Spinal cord (tissue), 10 donors: ENCODE results near the gene ZNF91. TPM values are rescaled to one million over a fixed set of nuclear protein-coding genes. Genes with fewer than 3 reads are reported as not detected.
"Not testable (repeated sequence)": the region's sequence is repeated elsewhere in the genome, so short reads cannot be mapped to it uniquely, and the experiment has no call there.

Experiments
- DNase-seq, 6 donors: peaks; one replicate each; pipeline versions ENCODE4 v3.0.0 to v3.0.0-alpha.2; 2013 to 2015; ENCODE audit warnings: low spot score in 6 of 6, low read depth in 4 of 6
- H3K27ac ChIP-seq: one replicate; pipeline ENCODE4 v1.5.1; 2013; ENCODE audit warnings: low read depth, low read length, control low read depth
- H3K27me3 ChIP-seq: one replicate; pipeline ENCODE4 v1.6.1; 2013; ENCODE audit warnings: low read length; ENCODE audit not compliant: control insufficient read depth, insufficient read depth
- H3K36me3 ChIP-seq: one replicate; pipeline ENCODE4 v1.6.1; 2013; ENCODE audit warnings: low read length; ENCODE audit not compliant: control insufficient read depth, insufficient read depth
- H3K4me1 ChIP-seq: one replicate; pipeline ENCODE4 v1.6.1; 2013; ENCODE audit warnings: low read length; ENCODE audit not compliant: control insufficient read depth, insufficient read depth
- H3K4me3 ChIP-seq: one replicate; pipeline ENCODE4 v1.5.1; 2013; ENCODE audit warnings: low read depth, low read length, control low read depth
- H3K9me3 ChIP-seq: one replicate; pipeline ENCODE4 v1.6.1; 2013; ENCODE audit warnings: low read length; ENCODE audit not compliant: control insufficient read depth, insufficient read depth
- WGBS: methylation state at CpG from one replicate; pipeline ENCODE4 v1.1.5; 2013; ENCODE audit warnings: missing lambda C conversion rate; ENCODE audit not compliant: insufficient coverage; 5-methylcytosine and 5-hydroxymethylcytosine counted together
- polyA plus RNA-seq, 2 donors: library from polyadenylated mRNA; unstranded; fragments of 120-200 nt; gene quantifications; one replicate each; pipeline ENCODE4 v1.2.1, GENCODE V29; 2013; ENCODE audit not compliant: insufficient read length in 2 of 2
- total RNA-seq, 2 donors: library from RNA; depleted of rRNA in 1 of 2; stranded (reverse); fragments of 120-200 nt in 1 of 2; fragments of >200 nt in 1 of 2; gene quantifications; one replicate each; pipeline versions ENCODE4 v1.2.3 to v1.2.4, GENCODE V29; 2013 to 2014
- donor health status: healthy.

ZNF91 gene
- total and polyA plus RNA-seq, 4 donors, result 51.6 to 147 (median 84.3) TPM

- Histone ChIP-seq H3K27ac (no peak overlapping the region), H3K36me3 (no peaks in the 10 kb centered on the region), H3K9me3 (no peaks in the 10 kb centered on the region), H3K4me3 (no peak overlapping the region), H3K4me1 (no peaks in the 10 kb centered on the region), H3K27me3 (no peaks in the 10 kb centered on the region)
- 92% methylated on average over 2 of the region's 3 CpGs for WGBS
- no peak for DNase-seq
Measured at GRCh38 chr19:23403052-23403451, 7.8 kb upstream of the ZNF91 start.

- 100% methylated on average over 2 of the region's 2 CpGs for WGBS
- Histone ChIP-seq H3K9me3 (no peaks in the 10 kb centered on the region), H3K4me1 (no peaks in the 10 kb centered on the region), H3K27me3 (no peaks in the 10 kb centered on the region), H3K4me3 (no peak overlapping the region), H3K27ac (no peak overlapping the region), H3K36me3 (no peaks in the 10 kb centered on the region)
- no peak for DNase-seq
Measured at GRCh38 chr19:23402388-23402787, 7.1 kb upstream of the ZNF91 start.

GRCh38 chr19:23401086-23401610 lies 5.9 kb upstream of the ZNF91 start:
- Histone ChIP-seq H3K9me3 (no peaks in the 10 kb centered on the region), H3K4me3 (no peak overlapping the region), H3K27me3 (no peaks in the 10 kb centered on the region), H3K27ac (no peak overlapping the region), H3K4me1 (no peaks in the 10 kb centered on the region), H3K36me3 (no peaks in the 10 kb centered on the region)
- no peak for DNase-seq
- 100% methylated on average over 2 of the region's 4 CpGs for WGBS

GRCh38 chr19:23399443-23399842 lies 4.2 kb upstream of the ZNF91 start:
- Histone ChIP-seq H3K27ac (no peak overlapping the region), H3K36me3 (no peaks in the 10 kb centered on the region), H3K4me1 (peaks cover 6% of the 10 kb centered on the region), H3K4me3 (no peak overlapping the region), H3K27me3 (no peaks in the 10 kb centered on the region), H3K9me3 (no peaks in the 10 kb centered on the region)
- 100% methylated on average over 2 of the region's 3 CpGs for WGBS
- DNase-seq, result no peak

GRCh38 chr19:23395722-23396117 lies 449 bp upstream of the ZNF91 start:
- H3K4me3 ChIP-seq, H3K9me3 ChIP-seq, H3K36me3 ChIP-seq, H3K27ac ChIP-seq, H3K27me3 ChIP-seq, DNase-seq: not testable (repeated sequence)
- peaks cover 12% of the 10 kb centered on the region for H3K4me1 ChIP-seq
- WGBS, result no CpG with 5 or more reads among the region's 10 CpGs

GRCh38 chr19:23394511-23394910 lies 760 bp downstream of the ZNF91 start:
- H3K27ac ChIP-seq, result peak overlapping the region; percentile 85
- WGBS, result 5% methylated on average over 11 of the region's 11 CpGs
- peaks cover 12% of the 10 kb centered on the region for H3K4me1 ChIP-seq
- no peaks in the 10 kb centered on the region for H3K27me3 ChIP-seq
- H3K4me3 ChIP-seq, result peak overlapping the region; percentile 59
- peak in 1 of 6 donors; percentile 9 for DNase-seq
- H3K9me3 ChIP-seq, result no peaks in the 10 kb centered on the region
- H3K36me3 ChIP-seq, result peaks cover 3% of the 10 kb centered on the region

GRCh38 chr19:23393121-23393520 lies 2.1 kb downstream of the ZNF91 start:
- Histone ChIP-seq H3K4me1 (peaks cover 12% of the 10 kb centered on the region), H3K9me3 (no peaks in the 10 kb centered on the region), H3K27me3 (no peaks in the 10 kb centered on the region), H3K36me3 (peaks cover 3% of the 10 kb centered on the region), H3K4me3 (no peak overlapping the region), H3K27ac (no peak overlapping the region)
- no peak for DNase-seq
- WGBS, result 86% methylated on average over 1 of the region's 1 CpG

GRCh38 chr19:23391236-23391635 lies 4.0 kb downstream of the ZNF91 start:
- no peak for DNase-seq
- Histone ChIP-seq H3K9me3 (peaks cover 2% of the 10 kb centered on the region), H3K27me3 (no peaks in the 10 kb centered on the region), H3K4me1 (peaks cover 12% of the 10 kb centered on the region), H3K27ac (no peak overlapping the region), H3K4me3 (no peak overlapping the region), H3K36me3 (peaks cover 3% of the 10 kb centered on the region)

- H3K36me3 ChIP-seq, result peaks cover 18% of the 10 kb centered on the region
- 60% methylated on average over 1 of the region's 4 CpGs for WGBS
- H3K27ac ChIP-seq, result no peak overlapping the region
- H3K27me3 ChIP-seq, result no peaks in the 10 kb centered on the region
- H3K9me3 ChIP-seq, result peaks cover 8% of the 10 kb centered on the region
- no peak overlapping the region for H3K4me3 ChIP-seq
- H3K4me1 ChIP-seq, result no peaks in the 10 kb centered on the region
- DNase-seq, result no peak
Measured at GRCh38 chr19:23385404-23385803, 9.9 kb downstream of the ZNF91 start.

GRCh38 chr19:23384858-23385257 lies 10.4 kb downstream of the ZNF91 start:
- Histone ChIP-seq H3K27ac (no peak overlapping the region), H3K4me1 (no peaks in the 10 kb centered on the region), H3K27me3 (no peaks in the 10 kb centered on the region), H3K4me3 (no peak overlapping the region), H3K9me3 (peaks cover 8% of the 10 kb centered on the region), H3K36me3 (peaks cover 20% of the 10 kb centered on the region)
- no peak for DNase-seq
- WGBS, result 97% methylated on average over 11 of the region's 12 CpGs
